ENCODE results near the gene SOBP. TPM values are rescaled to one million over a fixed set of nuclear protein-coding genes. Genes with fewer than 3 reads are reported as not detected.

The SOBP gene
- total RNA-seq, 3 donors from 2014 or later, result 5.6 to 8.2 (median 7.0) TPM

- peak overlapping the region in 1 of 3 donors; percentile 53 for H3K4me3 ChIP-seq
- peak; percentile 55 to 84 for DNase-seq (ENCODE audit: low spot score in 2 of 2)
- no peaks in the 10 kb centered on the region for H3K9me3 ChIP-seq
- peak overlapping the region; percentile 29 to 58 for H3K27ac ChIP-seq
- intact Hi-C loops (cut with DNase I; ENCODE audit: low total_unique reads), result no loop called here
- H3K36me3 ChIP-seq, result no peaks in the 10 kb centered on the region
- TF ChIP-seq CTCF (IDR thresholded peaks at IDR 0.05) (peak; percentile 55 to 83 (median 73)), POLR2A (IDR thresholded peaks at IDR 0.05) (no peak), POLR2AphosphoS5 (IDR thresholded peaks at IDR 0.05) (no peak)
- H3K27me3 ChIP-seq, result no peaks in the 10 kb centered on the region
- peaks cover 0 to 3% of the 10 kb centered on the region in 2 donors for H3K4me1 ChIP-seq
These were observed 185.2 kb downstream of the SOBP start for GRCh38 chr6:107674995-107675738.

GRCh38 chr6:107676042-107676441, 186.1 kb downstream of the SOBP start:
- no peak for DNase-seq (ENCODE audit: low spot score in 2 of 2)
- H3K36me3 ChIP-seq, result no peaks in the 10 kb centered on the region
- intact Hi-C loops (cut with DNase I; ENCODE audit: low total_unique reads), result no loop called here
- peaks cover 0 to 3% of the 10 kb centered on the region in 2 donors for H3K4me1 ChIP-seq
- H3K9me3 ChIP-seq, result no peaks in the 10 kb centered on the region
- H3K27me3 ChIP-seq, result no peaks in the 10 kb centered on the region
- no peak overlapping the region for H3K4me3 ChIP-seq
- TF ChIP-seq POLR2A (IDR thresholded peaks at IDR 0.05), result no peak
- no peak for TF ChIP-seq CTCF (IDR thresholded peaks at IDR 0.05)
- TF ChIP-seq POLR2AphosphoS5 (IDR thresholded peaks at IDR 0.05), result no peak
- H3K27ac ChIP-seq, result no peak overlapping the region

- H3K4me3 ChIP-seq, result no peak overlapping the region
- H3K27ac ChIP-seq, result no peak overlapping the region
- intact Hi-C loops (cut with DNase I; ENCODE audit: low total_unique reads), result no loop called here
- H3K27me3 ChIP-seq, result no peaks in the 10 kb centered on the region
- H3K9me3 ChIP-seq, result no peaks in the 10 kb centered on the region
- TF ChIP-seq POLR2AphosphoS5 (IDR thresholded peaks at IDR 0.05), result no peak
- no peak for TF ChIP-seq POLR2A (IDR thresholded peaks at IDR 0.05)
- no peak for TF ChIP-seq CTCF (IDR thresholded peaks at IDR 0.05)
- no peaks in the 10 kb centered on the region for H3K36me3 ChIP-seq
- no peak for DNase-seq (ENCODE audit: low spot score in 2 of 2)
- H3K4me1 ChIP-seq, result peaks cover 0 to 3% of the 10 kb centered on the region in 2 donors
These were observed 187.5 kb downstream of the SOBP start for GRCh38 chr6:107677399-107677798.

- Histone ChIP-seq H3K27ac (no peak overlapping the region), H3K4me3 (no peak overlapping the region), H3K27me3 (no peaks in the 10 kb centered on the region), H3K36me3 (no peaks in the 10 kb centered on the region), H3K4me1 (peaks cover 0 to 3% of the 10 kb centered on the region in 2 donors), H3K9me3 (peaks cover 7 to 8% of the 10 kb centered on the region in 2 donors)
- intact Hi-C loops (cut with DNase I; ENCODE audit: low total_unique reads), result no loop called here
- DNase-seq (ENCODE audit: low spot score in 2 of 2), result no peak
- TF ChIP-seq CTCF (IDR thresholded peaks at IDR 0.05), result no peak
These were observed 189.5 kb downstream of the SOBP start for GRCh38 chr6:107679457-107679856.

GRCh38 chr6:107682721-107683120, 192.8 kb downstream of the SOBP start:
- H3K27me3 ChIP-seq, result no peaks in the 10 kb centered on the region
- no peaks in the 10 kb centered on the region for H3K36me3 ChIP-seq
- TF ChIP-seq POLR2A (IDR thresholded peaks at IDR 0.05), result no peak
- no peak for TF ChIP-seq CTCF (IDR thresholded peaks at IDR 0.05)
- no peak for TF ChIP-seq POLR2AphosphoS5 (IDR thresholded peaks at IDR 0.05)
- intact Hi-C loops (cut with DNase I; ENCODE audit: low total_unique reads), result no loop called here
- peaks cover 8% of the 10 kb centered on the region in 2 donors for H3K9me3 ChIP-seq
- no peak overlapping the region for H3K4me3 ChIP-seq
- no peaks in the 10 kb centered on the region for H3K4me1 ChIP-seq
- DNase-seq (ENCODE audit: low spot score in 2 of 2), result no peak
- no peak overlapping the region for H3K27ac ChIP-seq

Data from breast epithelium (tissue), 4 donors.